Thyroid gland (tissue), 4 donors: ENCODE measurements around the gene GJC1.

Experiments
- POLR2A ChIP-seq, 2 donors: fragments of 450-650 bp; IDR thresholded peaks; one replicate each; pipeline ENCODE4 v1.6.1; 2017; ENCODE audit warnings: antibody characterized with exemption in 2 of 2, mild to moderate bottlenecking in 2 of 2, moderate library complexity in 1 of 2
- TF ChIP-seq, protein P1 (sequence below), 6 experiments: fragments of 200-600 bp in 3 of 6; fragments of 450-650 bp in 3 of 6; sonication (generic) in 3 of 6; IDR thresholded peaks; one replicate each; pipeline ENCODE4 v1.5.1; 2016 to 2019; ENCODE audit warnings: antibody characterized with exemption in 6 of 6, mild to moderate bottlenecking in 2 of 6, inconsistent platforms in 1 of 6, moderate library complexity in 1 of 6

GRCh38 chr17:44847586-44847985 lies 17.5 kb upstream of the GJC1 start, which contains the start of gene HIGD1B:
- TF ChIP-seq, protein P1, sequence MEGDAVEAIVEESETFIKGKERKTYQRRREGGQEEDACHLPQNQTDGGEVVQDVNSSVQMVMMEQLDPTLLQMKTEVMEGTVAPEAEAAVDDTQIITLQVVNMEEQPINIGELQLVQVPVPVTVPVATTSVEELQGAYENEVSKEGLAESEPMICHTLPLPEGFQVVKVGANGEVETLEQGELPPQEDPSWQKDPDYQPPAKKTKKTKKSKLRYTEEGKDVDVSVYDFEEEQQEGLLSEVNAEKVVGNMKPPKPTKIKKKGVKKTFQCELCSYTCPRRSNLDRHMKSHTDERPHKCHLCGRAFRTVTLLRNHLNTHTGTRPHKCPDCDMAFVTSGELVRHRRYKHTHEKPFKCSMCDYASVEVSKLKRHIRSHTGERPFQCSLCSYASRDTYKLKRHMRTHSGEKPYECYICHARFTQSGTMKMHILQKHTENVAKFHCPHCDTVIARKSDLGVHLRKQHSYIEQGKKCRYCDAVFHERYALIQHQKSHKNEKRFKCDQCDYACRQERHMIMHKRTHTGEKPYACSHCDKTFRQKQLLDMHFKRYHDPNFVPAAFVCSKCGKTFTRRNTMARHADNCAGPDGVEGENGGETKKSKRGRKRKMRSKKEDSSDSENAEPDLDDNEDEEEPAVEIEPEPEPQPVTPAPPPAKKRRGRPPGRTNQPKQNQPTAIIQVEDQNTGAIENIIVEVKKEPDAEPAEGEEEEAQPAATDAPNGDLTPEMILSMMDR (IDR thresholded peaks at IDR 0.05), result no peak
- TF ChIP-seq POLR2A (IDR thresholded peaks at IDR 0.05), result no peak
